GM18907 (cell line): Measurements from ENCODE around the gene TGFBR3L.
"Not testable (repeated sequence)": the region's sequence is repeated elsewhere in the genome, so short reads cannot be mapped to it uniquely, and the experiment has no call there.

Source experiments
- ATAC-seq: cut with Tn5 transposase; IDR thresholded peaks from one replicate; pipeline ENCODE4 v1.9.1; 2021; ENCODE audit warnings: mild to moderate bottlenecking, moderate library complexity; ENCODE audit not compliant: unreplicated experiment

The TGFBR3L gene

DNA sequence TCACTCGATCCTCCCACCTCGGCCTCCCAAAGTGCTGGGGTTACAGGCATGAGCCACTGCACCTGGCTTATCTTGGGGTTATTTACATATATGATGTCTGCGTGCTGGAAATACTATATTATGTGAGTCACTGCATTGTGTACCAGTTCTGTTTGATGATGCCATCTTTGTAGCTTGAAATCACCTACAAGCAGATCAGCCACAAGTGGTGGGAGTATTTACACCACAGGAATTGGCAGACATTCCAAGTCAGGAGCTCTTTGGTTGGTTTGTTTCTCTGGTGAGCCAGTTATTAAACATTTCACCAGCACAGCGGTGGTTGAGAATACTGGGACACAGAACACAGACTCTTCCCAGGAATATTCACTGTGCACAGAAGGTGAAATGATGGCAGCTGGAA lies 33.3 kb downstream of the TGFBR3L start:
- ATAC-seq, result no peak

DNA sequence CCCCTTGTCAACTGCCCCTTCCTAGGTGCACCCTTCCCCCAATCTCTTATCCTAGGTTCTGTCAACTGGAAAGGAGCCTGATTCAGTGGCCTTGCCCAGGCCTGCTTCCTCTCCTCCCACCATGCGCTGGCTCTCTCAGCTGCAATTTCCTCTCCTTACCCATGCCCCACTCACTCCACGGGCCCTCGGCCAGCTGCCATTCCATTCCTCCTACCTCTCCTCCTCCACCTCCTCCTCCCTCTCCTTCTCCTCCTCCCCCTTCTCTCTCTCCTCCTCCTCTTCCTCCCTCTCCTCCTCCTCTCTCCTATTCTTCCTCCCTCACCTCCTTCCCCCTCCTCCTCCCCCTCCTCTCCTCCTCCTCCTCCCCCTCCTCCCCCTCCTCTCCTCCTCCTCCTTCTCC lies 38.4 kb downstream of the TGFBR3L start:
- ATAC-seq, result no peak

DNA sequence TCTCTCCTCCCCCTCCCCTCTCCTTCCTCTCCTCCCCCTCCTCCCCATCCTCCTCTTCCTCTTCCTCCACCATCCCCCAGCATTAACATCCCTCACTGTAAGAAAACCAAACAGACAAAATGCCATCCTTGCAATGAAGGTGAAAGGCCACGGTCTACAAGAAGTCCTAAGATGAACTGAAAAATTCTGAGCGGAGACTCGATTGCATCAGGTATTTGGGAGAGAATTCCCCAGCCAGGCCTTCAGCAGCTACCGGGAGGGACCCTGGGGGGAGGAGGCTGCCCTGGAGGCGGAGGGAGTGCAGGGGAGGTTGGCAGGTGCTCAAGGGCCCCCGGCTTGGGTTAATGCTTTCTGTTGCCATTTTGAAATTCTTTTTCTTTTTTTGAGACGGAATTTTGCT lies 38.9 kb downstream of the TGFBR3L start:
- ATAC-seq, result no peak

DNA sequence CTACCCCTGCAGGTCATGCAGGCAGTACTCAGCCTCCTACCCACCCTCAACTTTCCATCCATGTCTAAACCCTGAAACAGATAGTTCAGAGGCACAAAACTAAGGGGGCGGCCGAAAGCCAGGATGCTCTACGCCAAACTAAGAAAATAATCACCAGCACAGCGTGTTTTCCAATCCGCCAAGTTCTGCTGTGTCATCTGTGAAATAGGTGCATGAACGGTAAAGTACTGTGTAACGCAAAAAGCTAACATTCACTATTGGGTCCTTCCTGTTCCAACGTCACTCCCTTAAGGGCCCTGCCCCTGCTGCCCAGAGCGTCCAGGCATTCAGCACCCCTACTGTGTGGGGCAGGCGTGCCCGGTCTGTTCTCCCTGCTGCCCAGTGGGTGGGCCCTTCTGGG lies 41.1 kb downstream of the TGFBR3L start:
- no peak for ATAC-seq

DNA sequence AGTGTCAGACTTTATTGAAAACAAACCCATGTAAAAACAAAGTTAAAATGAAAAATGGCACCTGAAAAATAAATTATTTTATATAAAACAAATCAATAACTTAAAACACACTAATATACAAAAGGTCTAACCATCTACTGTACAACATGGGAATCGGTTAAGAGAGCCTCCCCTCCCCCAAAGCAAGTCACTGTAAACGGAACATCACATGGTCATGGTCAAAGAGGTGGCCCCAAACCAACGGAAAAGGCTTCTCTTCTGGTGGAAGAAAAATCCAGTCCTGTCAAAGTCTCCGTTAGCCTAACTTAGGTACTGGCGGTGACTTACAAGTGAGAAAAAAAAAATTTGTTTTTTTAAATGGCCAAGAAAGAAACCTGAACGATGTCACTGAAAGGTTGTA lies 44.6 kb downstream of the TGFBR3L start:
- no peak for ATAC-seq

DNA sequence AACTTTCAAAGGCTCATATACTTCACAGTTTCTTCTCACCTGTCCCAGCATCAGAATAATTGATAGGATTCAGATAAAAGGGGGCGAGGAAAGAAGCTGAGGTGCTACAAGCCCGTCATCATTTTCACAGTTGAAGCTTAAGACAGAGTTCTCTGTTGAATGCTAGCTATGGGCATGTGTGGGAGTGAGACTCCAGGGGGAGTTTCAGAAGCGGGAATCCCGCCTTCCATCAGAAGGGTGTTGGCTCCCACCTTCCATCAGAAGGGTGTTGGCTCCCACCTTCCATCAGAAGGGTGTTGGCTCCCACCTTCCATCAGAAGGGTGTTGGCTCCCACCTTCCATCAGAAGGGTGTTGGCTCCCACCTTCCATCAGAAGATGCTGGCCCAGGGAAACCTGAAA lies 46.5 kb downstream of the TGFBR3L start:
- not testable (repeated sequence) for ATAC-seq

DNA sequence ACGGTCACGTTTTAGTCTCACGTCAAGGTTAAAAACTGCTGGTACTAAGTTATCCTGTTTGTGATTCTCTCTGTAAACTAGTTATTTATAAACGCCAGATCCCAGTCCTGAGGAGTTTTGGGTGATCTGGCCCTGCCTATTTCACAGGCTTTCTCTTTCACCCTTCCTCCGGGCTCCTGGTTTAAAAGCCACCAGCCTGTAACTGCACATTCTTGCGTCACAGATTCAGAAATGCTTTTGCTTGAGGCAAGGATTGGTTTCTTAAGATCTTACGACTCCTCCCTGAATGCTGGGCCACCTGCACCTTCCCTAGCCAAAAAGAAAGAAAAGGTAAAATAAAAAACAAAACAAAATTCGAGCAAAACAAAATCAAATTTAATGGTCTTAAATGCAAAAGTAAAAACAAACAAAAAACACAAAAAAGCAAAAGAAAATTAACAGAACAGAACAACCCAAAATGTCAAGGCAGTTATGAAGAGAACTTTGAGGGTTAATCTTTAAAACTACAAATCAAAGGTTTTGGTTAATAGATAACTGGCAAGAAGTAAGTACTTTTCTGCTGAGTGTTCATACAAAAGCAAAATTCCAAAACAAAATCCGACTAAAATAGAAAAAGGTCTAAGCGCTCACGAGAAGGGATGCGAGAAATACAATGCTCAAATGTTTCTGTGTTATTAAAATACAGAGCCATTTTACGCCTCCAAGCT lies 47.4 kb downstream of the TGFBR3L start:
- no peak for ATAC-seq

DNA sequence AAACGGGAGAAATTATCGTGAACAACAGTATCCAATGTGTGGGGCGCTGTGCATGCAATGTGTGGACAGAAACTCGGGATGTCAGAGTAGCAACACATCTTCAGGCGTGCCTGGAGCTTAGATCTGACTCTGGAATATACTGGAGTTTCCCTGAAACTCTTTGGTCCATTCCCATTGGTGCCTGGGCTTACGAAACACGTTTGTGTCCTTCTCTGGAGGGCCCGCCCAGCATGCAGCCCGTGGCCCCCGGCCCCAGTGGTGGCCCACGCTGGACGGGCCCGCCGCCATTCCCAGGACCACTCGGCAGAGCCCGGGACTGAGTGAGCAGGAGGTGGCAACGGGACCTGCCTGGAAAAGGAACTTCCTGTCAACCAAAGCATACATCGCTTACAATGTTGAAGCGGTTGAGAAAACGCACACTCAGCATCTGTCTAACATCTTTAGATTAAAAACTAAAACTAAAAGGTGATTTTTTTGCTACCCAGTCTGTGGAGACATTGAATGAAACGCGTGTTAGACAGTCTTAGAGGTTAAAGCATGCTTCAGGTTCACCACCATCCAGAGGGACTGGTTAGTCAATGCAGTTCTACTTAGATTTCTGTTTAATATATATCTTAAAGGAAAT lies 48.1 kb downstream of the TGFBR3L start:
- ATAC-seq, result no peak

DNA sequence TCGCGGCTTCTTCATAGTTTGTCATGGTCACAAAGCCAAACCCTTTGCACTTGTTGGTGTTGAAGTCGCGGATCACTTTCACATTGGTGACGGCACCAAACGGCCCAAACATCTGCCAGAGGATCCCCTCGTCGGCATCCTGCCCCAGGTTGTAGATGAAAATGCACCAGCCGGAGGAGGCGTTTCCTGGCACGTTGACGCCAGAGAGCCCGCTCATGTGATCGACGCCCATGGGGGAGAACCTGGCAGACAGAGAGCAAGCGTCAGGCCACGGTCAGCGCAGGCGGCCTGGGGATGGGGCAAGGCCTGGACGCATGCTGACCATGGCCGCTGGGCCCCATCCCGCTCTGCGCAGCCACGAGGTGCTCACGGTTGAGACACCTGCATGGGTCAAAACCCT lies 48.9 kb downstream of the TGFBR3L start:
- no peak for ATAC-seq

DNA sequence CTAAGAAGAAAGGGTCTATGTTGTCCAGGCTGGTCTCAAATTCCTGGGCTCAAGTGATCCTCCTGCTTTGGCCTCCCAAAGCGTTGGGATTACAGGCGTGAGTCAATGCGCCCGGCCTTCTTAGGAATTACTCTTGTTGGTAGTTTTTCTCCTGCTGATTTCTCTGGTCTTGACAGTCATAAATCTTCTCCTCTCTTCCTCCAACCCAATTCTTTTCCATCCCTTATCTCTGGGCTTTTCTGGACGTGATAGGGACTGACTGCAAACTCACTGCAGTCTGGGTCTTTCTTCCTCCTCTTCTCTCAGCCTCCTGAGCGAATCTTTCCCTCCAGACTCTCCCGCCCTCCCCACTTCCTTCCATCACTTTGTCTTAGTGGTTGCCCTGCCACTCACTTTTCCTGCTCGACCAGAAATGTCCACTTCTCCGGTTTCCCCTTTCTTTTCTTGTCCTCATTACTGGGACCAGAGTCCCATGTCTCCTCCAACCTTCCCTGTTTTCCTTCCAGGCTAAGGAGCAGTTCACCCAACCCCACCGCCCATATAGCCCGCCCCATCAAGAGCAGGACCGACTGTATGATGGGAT lies 50.7 kb downstream of the TGFBR3L start:
- no peak for ATAC-seq

DNA sequence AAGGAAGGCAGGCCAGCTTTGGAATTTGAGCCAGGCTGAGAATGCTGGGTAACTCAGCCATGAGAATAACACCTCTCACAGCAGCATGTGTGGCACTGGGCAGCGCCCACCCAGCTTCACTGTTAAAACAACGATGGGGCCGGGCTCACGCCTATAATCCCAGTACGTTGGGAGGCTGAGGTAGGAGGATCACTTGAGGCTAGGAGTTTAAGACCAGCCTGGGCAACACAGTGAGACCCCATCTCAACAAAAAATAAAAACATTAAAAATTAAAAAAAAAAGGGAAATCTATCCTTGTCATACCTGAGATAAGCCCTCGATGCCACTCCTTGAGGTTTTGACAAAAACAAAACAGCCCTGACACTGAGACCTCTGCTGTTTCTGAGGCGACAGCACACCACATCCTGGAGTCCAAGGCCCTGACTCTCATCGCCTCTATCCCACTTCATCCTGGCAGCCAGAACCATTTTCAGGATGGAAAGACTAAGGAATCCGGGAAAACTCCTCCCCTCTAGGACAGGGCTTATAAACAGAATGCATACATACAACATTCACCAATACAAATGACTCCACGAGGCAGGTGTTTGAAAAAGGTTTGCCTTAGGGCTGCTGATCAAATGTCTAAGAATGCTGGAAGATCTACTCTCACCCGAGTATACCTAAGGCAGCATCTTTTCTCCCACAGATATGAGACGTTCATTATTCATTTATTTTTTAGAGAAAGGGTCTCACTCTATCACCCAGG lies 51.5 kb downstream of the TGFBR3L start:
- no peak for ATAC-seq

DNA sequence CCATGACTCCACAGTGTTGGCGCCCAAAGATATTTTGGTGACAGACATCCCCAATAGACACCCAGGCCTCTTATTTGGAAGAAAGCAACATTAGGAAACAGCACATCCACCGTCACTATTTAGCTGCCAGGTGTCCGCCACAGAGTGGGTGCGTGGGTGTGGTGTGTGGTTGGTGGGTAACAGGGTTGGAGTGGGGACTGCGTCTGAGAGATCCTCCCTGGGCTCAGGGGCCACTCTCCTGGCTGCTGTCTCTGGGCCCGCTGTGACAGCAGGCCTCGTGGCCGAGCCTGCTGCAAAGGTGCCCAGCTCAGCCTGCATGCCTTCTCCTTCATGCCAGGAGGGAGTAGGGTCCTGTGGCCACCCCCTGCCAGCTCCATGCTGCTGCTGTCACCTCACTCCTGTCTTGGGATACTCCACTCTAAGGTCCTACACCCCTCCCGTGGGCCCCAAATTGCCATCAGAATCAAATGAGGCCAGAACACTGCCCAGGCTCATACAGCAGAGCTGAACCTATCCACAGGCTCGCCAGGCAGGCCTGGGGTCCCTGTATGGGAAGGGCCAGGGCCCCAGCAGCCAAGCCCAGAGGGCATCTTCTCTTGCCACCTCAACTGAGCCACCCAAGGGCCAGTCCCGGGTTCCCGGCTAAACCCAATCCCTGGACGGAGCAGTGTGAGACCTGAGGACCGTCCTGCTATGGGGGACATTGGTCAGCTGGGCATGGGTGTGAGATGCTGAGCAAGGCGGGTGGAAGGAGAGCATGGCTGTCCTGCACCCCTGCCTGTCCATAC lies 53.6 kb downstream of the TGFBR3L start:
- ATAC-seq, result no peak
